HG03571 (cell line): Measurements from ENCODE around the gene TEX19.
"Not testable (repeated sequence)": the region's sequence is repeated elsewhere in the genome, so short reads cannot be mapped to it uniquely, and the experiment has no call there.

Experiments
- ATAC-seq: cut with Tn5 transposase; IDR thresholded peaks from one replicate; pipeline ENCODE4 v1.9.1; 2021; ENCODE audit not compliant: unreplicated experiment

Gene TEX19

DNA sequence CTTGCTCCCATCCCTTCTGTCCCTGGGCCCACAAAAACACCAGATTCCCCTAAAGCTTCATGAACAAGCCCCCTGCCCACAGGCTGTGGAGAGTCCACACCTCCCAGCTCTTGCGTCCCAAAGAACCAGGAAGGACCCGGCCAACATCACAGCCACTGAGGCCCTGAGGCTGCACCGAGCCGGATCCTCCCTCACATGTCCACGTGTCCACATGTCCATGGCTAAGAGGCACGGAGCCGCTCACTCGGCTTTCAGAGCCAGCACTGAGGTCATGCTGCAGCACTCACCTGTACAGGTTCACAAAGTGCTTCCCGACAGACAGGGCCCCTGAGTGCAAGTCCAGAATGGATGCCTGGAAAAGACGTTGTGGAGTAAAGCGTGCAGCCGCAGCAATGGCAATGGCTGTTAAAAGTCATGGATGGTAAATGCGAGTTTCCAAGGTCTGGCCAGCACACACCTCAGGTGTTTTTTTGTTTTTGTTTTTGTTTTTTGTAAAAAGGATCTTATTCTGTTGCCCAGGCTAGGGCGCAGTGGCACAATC is 47.2 kb downstream of the TEX19 start:
- no peak for ATAC-seq

DNA sequence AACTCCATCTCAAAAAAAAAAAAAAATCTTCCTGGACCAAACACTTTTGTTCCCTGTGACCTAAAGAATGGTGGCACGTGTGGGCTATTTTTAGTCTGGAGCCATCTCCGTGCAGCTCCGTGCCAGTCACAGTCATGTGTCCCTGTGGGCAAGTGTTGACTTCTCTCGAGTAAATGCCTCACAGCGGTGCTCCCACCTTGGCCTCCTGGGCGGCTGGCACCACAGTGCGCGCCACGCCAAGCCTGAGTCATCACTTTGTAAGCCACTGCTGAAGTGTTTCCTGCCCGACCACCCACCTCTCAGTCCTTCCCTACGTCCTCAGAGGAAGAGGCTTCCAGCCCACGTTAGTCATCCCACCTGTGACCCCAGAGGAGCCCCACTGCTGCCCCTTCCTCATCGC is 48.2 kb downstream of the TEX19 start:
- no peak for ATAC-seq

DNA sequence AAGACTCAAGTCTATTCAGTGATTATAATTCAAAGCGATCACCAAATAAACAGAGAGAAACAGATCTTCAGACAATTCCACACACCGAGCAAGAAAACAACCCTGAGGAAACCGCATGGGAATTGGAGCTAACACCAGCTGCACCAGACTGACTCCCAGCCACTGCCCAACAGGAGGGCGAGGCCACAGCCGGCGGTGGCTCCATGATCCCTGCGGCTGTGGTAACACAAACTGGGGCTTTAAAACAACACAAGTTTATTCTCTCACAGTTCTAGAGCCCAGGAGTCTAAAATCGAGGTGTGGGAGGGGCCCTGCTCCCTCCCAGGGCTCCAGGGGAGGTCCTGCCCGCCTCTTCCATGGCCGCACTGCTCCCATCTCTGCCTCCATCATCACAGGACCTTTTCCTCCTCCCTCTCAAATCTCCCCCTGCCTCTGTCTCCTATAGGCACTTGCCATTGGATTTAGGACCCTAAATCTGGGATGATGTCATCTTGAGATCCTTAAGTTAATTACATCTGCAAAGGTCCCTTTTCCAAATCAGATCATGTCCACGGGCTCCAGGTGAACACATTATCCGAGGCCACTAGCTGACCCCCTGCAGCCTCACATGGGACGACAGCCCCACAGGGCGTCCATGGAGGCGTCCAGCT is 49.4 kb downstream of the TEX19 start:
- no peak for ATAC-seq

DNA sequence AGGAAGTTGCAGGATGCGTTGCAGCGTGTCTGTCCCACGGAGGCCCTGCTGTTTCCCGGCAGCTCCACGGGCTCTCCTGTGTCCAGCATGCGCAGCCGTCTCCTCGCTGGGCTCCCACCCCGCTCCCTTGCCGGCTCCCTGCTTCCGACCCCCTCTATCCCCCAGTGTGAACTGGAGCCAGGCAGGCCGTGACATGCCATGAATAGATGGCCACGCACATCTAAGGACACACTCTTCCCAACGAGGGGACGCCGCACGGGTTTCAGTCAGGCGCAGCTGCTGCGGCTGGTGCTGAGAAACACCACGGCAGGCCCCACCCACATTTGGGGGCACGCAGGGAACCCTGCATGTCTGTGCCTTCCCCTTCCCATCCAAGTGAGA is 49.9 kb downstream of the TEX19 start:
- ATAC-seq: no peak

GRCh38 chr17:82410014-82410716 is 51.1 kb downstream of the TEX19 start:
- no peak for ATAC-seq

GRCh38 chr17:82411396-82412053 is 52.5 kb downstream of the TEX19 start:
- no peak for ATAC-seq

DNA sequence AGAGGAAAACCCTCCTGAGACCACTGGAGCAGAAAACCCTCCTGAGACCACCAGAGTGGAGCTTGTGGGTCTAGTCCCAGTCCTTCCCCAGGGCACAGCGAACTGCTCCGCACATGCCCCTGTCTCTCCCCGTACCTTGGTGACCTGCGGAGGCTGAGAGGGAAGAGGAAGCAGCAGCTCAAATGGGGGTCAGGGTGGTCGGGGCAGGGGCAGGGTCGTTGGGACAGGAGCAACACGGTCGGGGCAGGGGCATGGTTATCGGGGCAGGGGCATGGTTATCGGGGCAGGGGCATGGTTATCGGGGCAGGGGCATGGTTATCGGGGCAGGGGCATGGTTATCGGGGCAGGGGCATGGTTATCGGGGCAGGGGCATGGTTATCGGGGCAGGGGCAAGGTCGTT is 53.0 kb downstream of the TEX19 start:
- not testable (repeated sequence) for ATAC-seq

- no peak for ATAC-seq
Observed at GRCh38 chr17:82412535-82413520, 53.8 kb downstream of the TEX19 start.
